H1 (cell line): Measurements from ENCODE around the gene MROH7. TPM values are rescaled to one million over a fixed set of nuclear protein-coding genes. Genes with fewer than 3 reads are reported as not detected.
A peak's percentile ranks its signal among the peaks of the same experiment; 100 is the strongest.

ENCODE experiments used
- CTCF ChIA-PET: fragments of 300-600 bp; sonication (Branson Sonifier 250); formaldehyde crosslinking; loops from one replicate; lab custom pipeline; 2021; ENCODE audit not compliant: partially characterized antibody; lab: Charles Lee
- POLR2A ChIA-PET: fragments of 300-600 bp; sonication (Branson Sonifier 250); formaldehyde crosslinking; loops from one replicate; lab custom pipeline; 2021; ENCODE audit warnings: inconsistent platforms; ENCODE audit not compliant: partially characterized antibody; lab: Charles Lee
- DNase-seq, 2 experiments: peaks; one replicate each; pipeline versions ENCODE4 v3.0.0 to v3.0.0-alpha.2; 2010 to 2022; ENCODE audit warnings: low spot score in 2 of 2, low read depth in 1 of 2, mixed read lengths in 1 of 2
- FAIRE-seq: peaks from 2 replicates; lab custom pipeline; 2011; peaks lifted over from hg19 to GRCh38; lab: Jason Lieb, UNC
- H2AFZ ChIP-seq: 2 replicates; pipeline ENCODE4 v1.8.1; 2012; ENCODE audit warnings: low read length, inconsistent platforms
- H2AK5ac ChIP-seq: 2 replicates; pipeline ENCODE4 v1.6.1; 2013; ENCODE audit warnings: low read depth, low read length
- H2BK120ac ChIP-seq: replicated peaks from 2 replicates; pipeline ENCODE3; 2013; ENCODE audit warnings: low read depth, low read length, inconsistent platforms
- H2BK12ac ChIP-seq: 2 replicates; pipeline ENCODE4 v1.6.1; 2013; ENCODE audit warnings: low read depth, low read length
- H2BK15ac ChIP-seq: 2 replicates; pipeline ENCODE4 v1.6.1; 2013; ENCODE audit warnings: low read length
- H2BK20ac ChIP-seq: 2 replicates; pipeline ENCODE4 v1.6.1; 2013; ENCODE audit warnings: low read length
- H2BK5ac ChIP-seq: 2 replicates; pipeline ENCODE4 v1.6.1; 2013; ENCODE audit warnings: low read depth, low read length
- H3K14ac ChIP-seq: 2 replicates; pipeline ENCODE4 v1.6.1; 2013; ENCODE audit warnings: inconsistent platforms; ENCODE audit not compliant: insufficient read length
- H3K18ac ChIP-seq: 2 replicates; pipeline ENCODE4 v1.6.1; 2013; ENCODE audit warnings: low read length; ENCODE audit errors: extremely low read depth
- H3K23ac ChIP-seq: 2 replicates; pipeline ENCODE4 v1.6.1; 2013; ENCODE audit warnings: inconsistent platforms; ENCODE audit not compliant: insufficient read length
- H3K23me2 ChIP-seq: 2 replicates; pipeline ENCODE4 v1.6.1; 2013; ENCODE audit warnings: low read depth, low read length
- H3K27ac ChIP-seq: 2 replicates; pipeline ENCODE4 v1.6.1; 2011; ENCODE audit warnings: low read depth, low read length, inconsistent platforms
- H3K27me3 ChIP-seq, 4 experiments: replicated peaks in 1 of 4; 1 replicate in 1 of 4; 2 replicates in 3 of 4; pipeline versions ENCODE4 v1.6.1 to v1.8.1; 2011 to 2013; ENCODE audit warnings: low read length in 3 of 4, mild to moderate bottlenecking in 3 of 4, inconsistent platforms in 2 of 4, mixed read lengths in 2 of 4, moderate library complexity in 1 of 4; ENCODE audit not compliant: control insufficient read depth in 3 of 4, insufficient read depth in 3 of 4; ENCODE audit errors: extremely low read depth in 1 of 4
- H3K36me3 ChIP-seq, 4 experiments: 2 replicates each; pipeline versions ENCODE4 v1.6.1 to v1.8.1; 2011 to 2013; ENCODE audit warnings: mild to moderate bottlenecking in 4 of 4, low read length in 3 of 4, moderate library complexity in 2 of 4, control low read depth in 1 of 4, inconsistent platforms in 1 of 4; ENCODE audit not compliant: insufficient read depth in 4 of 4, control insufficient read depth in 2 of 4
- H3K4ac ChIP-seq: replicated peaks from 2 replicates; pipeline ENCODE3; 2013; ENCODE audit warnings: low read length, low read depth, mixed read lengths, inconsistent platforms; ENCODE audit not compliant: insufficient read length
- H3K4me1 ChIP-seq, 4 experiments: replicated peaks in 1 of 4; 1 replicate in 1 of 4; 2 replicates in 3 of 4; pipeline versions ENCODE4 v1.6.1 to v1.8.1; 2011 to 2013; ENCODE audit warnings: low read length in 3 of 4, inconsistent platforms in 2 of 4, mixed read lengths in 1 of 4; ENCODE audit not compliant: insufficient read depth in 4 of 4, control insufficient read depth in 3 of 4
- H3K4me2 ChIP-seq, 2 experiments: 2 replicates each; pipeline versions ENCODE4 v1.6.1 to v1.8.1; 2011 to 2013; ENCODE audit warnings: low read depth in 2 of 2, low read length in 2 of 2, control low read depth in 1 of 2, inconsistent platforms in 1 of 2, mild to moderate bottlenecking in 1 of 2; ENCODE audit not compliant: insufficient read depth in 1 of 2
- H3K4me3 ChIP-seq, 4 experiments: fragments of 200-600, 300-600 bp in 1 of 4; sonication (generic), shearing (Covaris generic), sonication (Bioruptor Twin) in 1 of 4; 2 replicates each; pipeline versions ENCODE4 v1.5.1 to v1.8.1; 2011 to 2016; ENCODE audit warnings: low read length in 4 of 4, low read depth in 3 of 4, control low read depth in 2 of 4, inconsistent platforms in 2 of 4, mild to moderate bottlenecking in 2 of 4, mixed read lengths in 1 of 4, moderate library complexity in 1 of 4; ENCODE audit not compliant: insufficient read depth in 2 of 4; ENCODE audit errors: extremely low read depth in 1 of 4
- H3K56ac ChIP-seq: replicated peaks from 2 replicates; pipeline ENCODE3; 2013; ENCODE audit warnings: low read depth, mild to moderate bottlenecking, mixed read lengths, low read length, inconsistent platforms; ENCODE audit not compliant: insufficient read length
- H3K79me1 ChIP-seq: 2 replicates; pipeline ENCODE4 v1.6.1; 2013; ENCODE audit warnings: low read depth, low read length, control low read depth
- H3K79me2 ChIP-seq, 2 experiments: 2 replicates each; pipeline versions ENCODE4 v1.6.1 to v1.8.1; 2012 to 2013; ENCODE audit warnings: low read length in 2 of 2, mild to moderate bottlenecking in 2 of 2, inconsistent platforms in 1 of 2; ENCODE audit not compliant: insufficient read depth in 2 of 2, control insufficient read depth in 1 of 2
- H3K9ac ChIP-seq, 4 experiments: replicated peaks in 1 of 4; 1 replicate in 1 of 4; 2 replicates in 3 of 4; pipeline versions ENCODE4 v1.6.1 to v1.8.1; 2011 to 2013; ENCODE audit warnings: low read depth in 3 of 4, low read length in 3 of 4, control low read depth in 2 of 4, mild to moderate bottlenecking in 2 of 4, moderate library complexity in 2 of 4, inconsistent platforms in 1 of 4; ENCODE audit errors: extremely low read depth in 1 of 4
- H3K9me3 ChIP-seq, 2 experiments: 2 replicates each; pipeline versions ENCODE4 v1.6.1 to v1.8.1; 2012 to 2013; ENCODE audit warnings: mild to moderate bottlenecking in 2 of 2, moderate library complexity in 2 of 2, control low read depth in 1 of 2, inconsistent platforms in 1 of 2, low read depth in 1 of 2, low read length in 1 of 2, mixed read lengths in 1 of 2; ENCODE audit not compliant: insufficient read depth in 2 of 2
- H4K20me1 ChIP-seq, 2 experiments: replicated peaks in 1 of 2; 2 replicates each; pipeline versions ENCODE3 to v1.8.1; 2011 to 2013; ENCODE audit warnings: inconsistent platforms in 2 of 2, low read length in 2 of 2, mild to moderate bottlenecking in 1 of 2; ENCODE audit not compliant: insufficient read depth in 2 of 2, control insufficient read depth in 1 of 2
- H4K5ac ChIP-seq: 2 replicates; pipeline ENCODE4 v1.6.1; 2013; ENCODE audit warnings: low read length, low read depth, mixed read lengths, inconsistent platforms; ENCODE audit not compliant: insufficient read length
- H4K8ac ChIP-seq: 2 replicates; pipeline ENCODE4 v1.8.0; 2013; ENCODE audit warnings: mild to moderate bottlenecking, moderate library complexity, low read length, inconsistent platforms; ENCODE audit not compliant: insufficient read depth; ENCODE audit errors: extremely low read depth
- H4K91ac ChIP-seq: replicated peaks from 2 replicates; pipeline ENCODE3; 2013; ENCODE audit warnings: low read length, mixed read lengths, inconsistent platforms; ENCODE audit not compliant: insufficient read length
- BACH1 ChIP-seq: IDR thresholded peaks from 2 replicates; pipeline ENCODE4 v1.6.1; 2012; ENCODE audit warnings: low read length, improper control_type of control experiment
- SP2 ChIP-seq: IDR thresholded peaks from 2 replicates; pipeline ENCODE4 v1.6.1; 2012; ENCODE audit warnings: mild to moderate bottlenecking, low read length, inconsistent platforms
- WGBS, 2 experiments: shearing (Covaris generic) in 1 of 2; methylation state at CpG; one replicate each; pipeline versions ENCODE4 v1.1.6 to v1.1.7; 2013 to 2015; ENCODE audit warnings: low lambda C conversion rate in 2 of 2, mixed read lengths in 2 of 2, inconsistent platforms in 1 of 2, low coverage in 1 of 2, missing lambda C conversion rate in 1 of 2; ENCODE audit not compliant: insufficient replicate concordance in 2 of 2, insufficient coverage in 1 of 2, insufficient read length in 1 of 2; ENCODE audit errors: extremely low coverage in 1 of 2, missing lambda C conversion rate in 1 of 2; 5-methylcytosine and 5-hydroxymethylcytosine counted together
- polyA plus RNA-seq, 7 experiments: library from polyadenylated mRNA; depleted of rRNA in 3 of 7; stranded (reverse) in 5 of 7; unstranded in 2 of 7; fragments of >200 nt in 5 of 7; fragments of 200-250 nt in 2 of 7; gene quantifications; 1 replicate in 5 of 7; 2 replicates in 1 of 7; 4 replicates in 1 of 7; pipeline versions ENCODE4 v1.2.1 to v1.2.3, GENCODE V29; 2011 to 2013; ENCODE audit warnings: missing spikeins in 2 of 7, mixed read lengths in 2 of 7
- total RNA-seq: library from RNA; stranded (reverse); fragmentation: NEBNext Ultra II Directional; extraction: Animal tissue kit (Norgen Biotek cat#: 25700); gene quantifications from 2 replicates; pipeline ENCODE4 v1.2.1, GENCODE V29; 2021

The MROH7 gene
- total and polyA plus RNA-seq, 2 of the 8 experiments (the other 6 are each of a cell fraction or from before 2014, with no cell fraction given), result 0.07 to 0.20 TPM

DNA sequence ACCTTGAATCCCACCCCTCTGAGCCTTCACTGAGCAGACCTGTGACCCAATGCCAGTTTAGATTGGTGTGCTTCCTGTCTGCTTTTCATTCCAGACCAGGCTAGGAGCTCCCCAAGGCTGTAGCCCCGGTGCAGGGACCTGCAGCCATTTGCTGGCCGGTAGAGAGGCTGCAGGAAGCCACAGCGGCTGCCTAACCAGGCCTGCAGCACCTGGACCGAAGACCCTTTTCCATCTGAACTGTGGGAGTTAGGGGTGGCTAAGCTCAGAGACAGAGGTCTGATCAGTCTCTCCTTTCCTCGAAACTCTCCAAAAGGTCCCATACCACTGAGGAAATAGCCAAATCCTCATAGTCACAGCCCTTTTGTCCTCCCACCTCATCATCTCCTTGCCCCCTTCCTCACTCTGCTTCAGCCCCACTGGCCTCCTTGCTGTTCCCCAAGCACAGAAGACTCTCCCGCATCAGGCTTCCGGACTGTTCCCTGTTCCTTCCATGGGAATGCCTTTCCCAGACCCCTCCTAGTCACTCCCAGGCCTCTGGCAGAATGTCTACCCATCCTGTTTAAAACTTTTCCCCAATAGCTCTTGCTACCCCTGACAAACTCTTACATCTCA, 73.4 kb downstream of the MROH7 start:
- H3K4me1 ChIP-seq, result no peaks in the 10 kb centered on the region; a peak in 1 of 7 replicates
- peak overlapping the region in 1 of 4 experiments; percentile 14; a peak in 1 of 7 replicates for H3K9ac ChIP-seq
- DNase-seq (no peak), FAIRE-seq (no peak)
- no peak overlapping the region for H4K91ac ChIP-seq
- H3K27ac ChIP-seq, result no peak overlapping the region
- peaks cover 0 to 3% (median 0%) of the 10 kb centered on the region in 4 experiments; a peak in 3 of 7 replicates for H3K27me3 ChIP-seq
- H2BK15ac ChIP-seq, result no peak overlapping the region
- H3K14ac ChIP-seq, result no peak overlapping the region
- H3K23me2 ChIP-seq, result peaks cover 5% of the 10 kb centered on the region
- peak overlapping the region; percentile 82 for H4K8ac ChIP-seq
- TF ChIP-seq SP2 (no peak), BACH1 (no peak)
- H3K4ac ChIP-seq, result no peak overlapping the region
- WGBS, 2 experiments, result 91% methylated on average over 7 of the region's 7 CpGs; no CpG with 5 or more reads in 1 of the 2 experiments
- no peak overlapping the region for H3K18ac ChIP-seq
- H3K9me3 ChIP-seq, result no peaks in the 10 kb centered on the region
- CTCF ChIA-PET, result interaction anchor here (0.6 to 3.3 kb wide), 10 partner anchors 10 to 86 kb away, joined by 3 to 22 read pairs (median 4); partner anchors contain the start of gene TTC22
- H3K23ac ChIP-seq, result no peak overlapping the region
- H3K56ac ChIP-seq, result no peak overlapping the region
- no peak overlapping the region; the same call in 1 of the 2 replicates for H2BK12ac ChIP-seq
- peak overlapping the region; percentile 32 to 95 (median 94); a peak in 6 of 8 replicates for H3K4me3 ChIP-seq
- H3K4me2 ChIP-seq, result peak overlapping the region; percentile 60 to 82
- H2BK120ac ChIP-seq, result no peak overlapping the region
- POLR2A ChIA-PET, result interaction anchor here (0.9 to 2.1 kb wide), 9 partner anchors 10 to 78 kb away, joined by 3 to 9 read pairs (median 4); no protein-coding TSS in a partner anchor
- no peaks in the 10 kb centered on the region for H4K20me1 ChIP-seq
- H3K36me3 ChIP-seq, result peaks cover 0 to 11% (median 4%) of the 10 kb centered on the region in 4 experiments; a peak in 3 of 8 replicates
- H2AK5ac ChIP-seq, result no peak overlapping the region
- no peaks in the 10 kb centered on the region for H3K79me1 ChIP-seq
- peak overlapping the region; percentile 46; the same call in 1 of the 2 replicates for H2BK5ac ChIP-seq
- no peak overlapping the region for H4K5ac ChIP-seq
- peak overlapping the region; percentile 88 for H2AFZ ChIP-seq
- H3K79me2 ChIP-seq, result peaks cover 0 to 12% of the 10 kb centered on the region in 2 experiments; a peak in 2 of 4 replicates
- H2BK20ac ChIP-seq, result no peak overlapping the region
